Upper lobe of left lung (tissue), 6 donors: Measurements from ENCODE around the gene WNT11. TPM values are rescaled to one million over a fixed set of nuclear protein-coding genes. Genes with fewer than 3 reads are reported as not detected.

Source experiments
- ATAC-seq, 2 donors: fragments of 200-7000 bp; cut with Tn5 transposase; one replicate each; pipeline ENCODE4 v1.9.1; 2022; ENCODE audit warnings: mild to moderate bottlenecking in 2 of 2, moderate library complexity in 2 of 2; ENCODE audit not compliant: low FRiP score in 2 of 2
- DNase-seq, 2 donors: peaks; one replicate each; pipeline ENCODE4 v3.0.0-alpha.2; 2019 to 2020
- H3K27ac ChIP-seq, 4 donors: fragments of 200-600 bp; sonication (generic); one replicate each; pipeline ENCODE4 v1.5.1; 2016 to 2019
- H3K27me3 ChIP-seq, 4 donors: fragments of 200-600 bp; sonication (generic); one replicate each; pipeline ENCODE4 v1.5.1; 2017 to 2019
- H3K36me3 ChIP-seq, 4 donors: fragments of 200-600 bp; sonication (generic); one replicate each; pipeline ENCODE4 v1.5.1; 2016 to 2019
- H3K4me1 ChIP-seq, 4 donors: fragments of 200-600 bp; sonication (generic); one replicate each; pipeline ENCODE4 v1.5.1; 2018 to 2019
- H3K4me3 ChIP-seq, 4 donors: fragments of 200-600 bp; sonication (generic); one replicate each; pipeline ENCODE4 v1.5.1; 2017 to 2019; ENCODE audit warnings: mild to moderate bottlenecking in 2 of 4, moderate library complexity in 1 of 4
- H3K9me3 ChIP-seq, 4 donors: fragments of 200-600 bp; sonication (generic); one replicate each; pipeline ENCODE4 v1.5.1; 2018 to 2019
- CTCF ChIP-seq, 6 experiments: fragments of 450-650 bp in 4 of 6; fragments of 200-600 bp in 2 of 6; sonication (generic) in 2 of 6; IDR thresholded peaks; one replicate each; pipeline ENCODE4 v1.5.1; 2016 to 2019; ENCODE audit warnings: antibody characterized with exemption in 6 of 6
- EP300 ChIP-seq, 4 donors: sonication (generic); formaldehyde crosslinking; IDR thresholded peaks; one replicate each; pipeline ENCODE4 v1.5.1; 2017; ENCODE audit warnings: antibody characterized with exemption in 4 of 4, control low read depth in 2 of 4
- POLR2A ChIP-seq, 4 donors: fragments of 450-650 bp; IDR thresholded peaks; one replicate each; pipeline ENCODE4 v1.5.1; 2016 to 2017; ENCODE audit warnings: antibody characterized with exemption in 4 of 4, mild to moderate bottlenecking in 2 of 4
- POLR2AphosphoS5 ChIP-seq, 2 donors: sonication (generic); formaldehyde crosslinking; IDR thresholded peaks; one replicate each; pipeline ENCODE4 v1.5.1; 2017; ENCODE audit warnings: antibody characterized with exemption in 2 of 2
- WGBS, 2 donors: methylation state at CpG; one replicate each; pipeline ENCODE4 v1.1.5; 2017 to 2018; 5-methylcytosine and 5-hydroxymethylcytosine counted together
- total RNA-seq, 6 donors: library from RNA; depleted of rRNA in 4 of 6; stranded (reverse); fragments of >200 nt in 4 of 6; gene quantifications; one replicate each; pipeline versions ENCODE4 v1.1.0 to v1.2.1, GENCODE V29; 2016 to 2021
- donor health status: DM: no; HTN: no; CAD: no; lungs with moderate emphysema.
- donor health status: DM: no; HTN: yes; CAD: no; lungs with severe emphysema.

Gene WNT11
- total RNA-seq, 6 donors from 2014 or later, result 1.7 to 12.9 (median 4.1) TPM

DNA sequence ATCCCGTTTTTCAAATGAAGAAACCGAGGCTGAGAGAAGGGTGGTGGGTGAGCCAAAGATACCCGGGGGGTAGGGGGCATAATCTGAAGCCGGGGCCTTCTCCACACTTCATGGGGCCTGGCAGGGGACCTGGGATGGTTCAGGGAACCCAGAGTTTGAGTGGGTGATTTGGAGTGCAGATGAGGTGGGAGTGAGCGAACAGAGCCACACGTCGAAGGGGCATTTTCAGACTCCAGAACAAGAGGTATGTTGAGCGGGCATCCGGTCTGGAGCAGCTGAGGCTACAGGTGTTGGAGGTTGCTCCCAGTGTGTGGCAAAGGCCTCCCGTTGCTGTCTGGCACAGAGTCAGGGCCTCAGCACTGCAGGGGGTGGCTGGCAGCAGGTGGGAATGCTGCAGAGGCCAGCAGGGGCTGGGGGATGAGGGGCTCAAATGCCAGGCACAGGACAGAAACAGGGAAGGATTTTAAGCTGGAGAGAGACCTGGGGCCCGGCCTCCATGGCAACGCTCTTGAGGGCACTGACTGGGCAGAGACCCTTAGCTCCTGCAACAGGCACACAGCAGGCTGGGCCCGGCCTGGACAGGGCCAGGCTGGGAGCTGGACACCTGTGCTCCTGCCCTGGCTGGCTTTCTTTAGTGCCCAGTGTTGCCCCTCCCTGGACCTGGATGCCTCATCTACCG, 46.2 kb downstream of the WNT11 start:
- ATAC-seq, result no peak
- no peak for TF ChIP-seq POLR2A (IDR thresholded peaks at IDR 0.05)
- no peak for TF ChIP-seq CTCF (IDR thresholded peaks at IDR 0.05)
- no peak for TF ChIP-seq EP300 (IDR thresholded peaks at IDR 0.05)
- TF ChIP-seq POLR2AphosphoS5 (IDR thresholded peaks at IDR 0.05), result no peak
- WGBS, 2 donors, result 81 to 88% methylated on average over 9 to 14 of the region's 14 CpGs

DNA sequence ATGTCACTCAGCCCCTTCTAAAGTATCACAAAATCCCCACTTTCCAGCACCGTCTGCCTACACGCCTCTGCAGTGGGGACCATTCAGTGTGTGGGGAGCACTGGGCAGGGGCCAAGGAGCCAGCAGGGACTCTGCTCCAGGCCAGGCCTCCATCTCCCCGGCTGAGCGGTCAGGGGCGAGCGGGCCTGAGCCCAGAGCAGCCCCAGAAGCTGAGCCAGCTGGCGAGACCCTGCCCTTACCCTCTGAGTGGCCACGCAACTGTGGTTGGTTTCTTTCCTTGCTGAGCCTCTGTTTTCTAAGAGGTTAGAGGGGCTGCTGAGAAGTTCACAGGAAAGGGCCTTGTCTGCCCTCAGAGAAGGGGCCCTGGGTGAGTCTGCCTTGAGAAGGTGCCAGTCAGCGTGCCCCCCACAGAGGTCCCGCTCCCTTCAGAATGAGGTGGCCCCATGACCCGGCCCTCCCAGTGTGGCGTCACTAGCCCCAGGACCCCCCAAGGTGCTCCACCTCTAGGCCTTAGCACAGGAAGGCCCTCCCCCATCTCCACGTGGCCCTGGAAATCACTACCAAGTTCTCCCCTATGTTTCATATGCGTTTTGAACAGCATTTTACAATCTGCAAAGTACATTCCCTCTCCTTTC, 46.9 kb downstream of the WNT11 start:
- no peak for ATAC-seq
- 92% methylated on average over 9 to 14 of the region's 14 CpGs for WGBS, 2 donors
- no peaks in the 10 kb centered on the region for H3K27me3 ChIP-seq

More for the DNA sequence above, 46.2 kb downstream of the WNT11 start:
- Histone ChIP-seq H3K4me3 (no peak overlapping the region), H3K9me3 (no peaks in the 10 kb centered on the region), H3K36me3 (no peaks in the 10 kb centered on the region), H3K27me3 (no peaks in the 10 kb centered on the region), H3K4me1 (peaks cover 7 to 13% (median 8%) of the 10 kb centered on the region in 4 donors), H3K27ac (no peak overlapping the region)
- DNase-seq, result no peak

DNA sequence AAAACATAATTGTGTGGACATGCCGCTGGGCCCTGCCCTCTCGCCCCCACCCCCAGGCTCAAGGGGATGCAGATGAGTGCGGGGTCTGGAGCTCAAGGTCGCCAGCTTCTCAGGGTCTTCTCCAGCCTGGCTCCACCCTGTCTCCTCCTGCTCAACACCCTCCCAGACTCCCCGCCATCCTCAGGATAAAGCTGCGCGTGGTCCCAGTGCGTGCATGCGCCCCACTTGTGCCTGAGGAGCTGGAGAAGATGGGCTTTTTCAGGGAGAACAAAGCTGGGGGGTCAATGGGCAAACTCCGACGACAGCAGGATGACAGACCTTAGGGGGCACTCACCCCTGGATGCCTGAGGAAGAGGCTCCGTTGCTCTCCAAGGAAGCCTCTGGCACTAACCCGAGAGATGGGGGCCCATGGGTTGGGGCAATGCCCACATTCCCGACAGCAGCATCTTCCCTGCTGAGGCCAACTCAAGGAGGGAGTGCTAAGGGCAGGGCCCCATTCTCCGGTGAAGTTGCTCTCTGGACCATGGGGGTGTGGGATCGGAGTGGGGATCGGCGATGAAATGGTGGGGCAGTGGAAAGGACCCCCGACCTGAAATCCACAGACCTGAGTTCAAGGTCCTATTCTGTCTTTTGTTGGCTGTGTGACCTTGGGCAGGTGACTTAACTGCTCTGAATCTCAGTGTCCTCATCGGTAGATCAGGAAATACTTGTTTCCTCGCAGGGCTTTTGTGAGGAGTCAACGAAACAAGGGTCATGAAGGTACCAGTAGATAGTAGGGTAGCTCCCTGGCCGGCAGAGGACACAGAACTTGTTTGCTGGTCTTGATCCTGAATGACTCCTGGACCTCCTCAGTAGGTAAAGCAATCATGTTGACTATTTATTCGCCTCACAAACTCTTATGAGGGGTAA, 47.7 kb downstream of the WNT11 start:
- WGBS, 2 donors, result 91% methylated on average over 19 to 24 of the region's 24 CpGs
- H3K9me3 ChIP-seq, result no peaks in the 10 kb centered on the region

More for the DNA sequence above, 46.9 kb downstream of the WNT11 start:
- TF ChIP-seq POLR2A (IDR thresholded peaks at IDR 0.05) (no peak), POLR2AphosphoS5 (IDR thresholded peaks at IDR 0.05) (no peak), EP300 (IDR thresholded peaks at IDR 0.05) (no peak), CTCF (IDR thresholded peaks at IDR 0.05) (no peak)
- Histone ChIP-seq H3K27ac (no peak overlapping the region), H3K36me3 (no peaks in the 10 kb centered on the region), H3K4me3 (no peak overlapping the region), H3K4me1 (peaks cover 7 to 13% (median 8%) of the 10 kb centered on the region in 4 donors), H3K9me3 (no peaks in the 10 kb centered on the region)
- DNase-seq, result no peak

GRCh38 chr11:76157891-76158290, 48.4 kb downstream of the WNT11 start:
- H3K4me1 ChIP-seq, result peaks cover 7 to 13% (median 10%) of the 10 kb centered on the region in 4 donors
- H3K4me3 ChIP-seq, result no peak overlapping the region
- no peaks in the 10 kb centered on the region for H3K27me3 ChIP-seq
- no peaks in the 10 kb centered on the region for H3K9me3 ChIP-seq
- no peak for DNase-seq
- ATAC-seq, result no peak
- WGBS, 2 donors, result 78 to 89% methylated on average over 7 of the region's 7 CpGs
- no peaks in the 10 kb centered on the region for H3K36me3 ChIP-seq
- TF ChIP-seq POLR2AphosphoS5 (IDR thresholded peaks at IDR 0.05) (no peak), POLR2A (IDR thresholded peaks at IDR 0.05) (no peak), EP300 (IDR thresholded peaks at IDR 0.05) (no peak), CTCF (IDR thresholded peaks at IDR 0.05) (no peak)
- H3K27ac ChIP-seq, result no peak overlapping the region

More for the DNA sequence above, 47.7 kb downstream of the WNT11 start:
- Histone ChIP-seq H3K4me3 (no peak overlapping the region), H3K27me3 (no peaks in the 10 kb centered on the region), H3K36me3 (no peaks in the 10 kb centered on the region), H3K27ac (no peak overlapping the region), H3K4me1 (peaks cover 7 to 13% (median 8%) of the 10 kb centered on the region in 4 donors)
- DNase-seq (no peak), ATAC-seq (no peak)
- no peak for TF ChIP-seq POLR2A (IDR thresholded peaks at IDR 0.05)
- TF ChIP-seq POLR2AphosphoS5 (IDR thresholded peaks at IDR 0.05), result no peak
- no peak for TF ChIP-seq EP300 (IDR thresholded peaks at IDR 0.05)
- no peak for TF ChIP-seq CTCF (IDR thresholded peaks at IDR 0.05)
